Measurements from ENCODE around the gene TMEM141.
"Not testable (repeated sequence)": the region's sequence is repeated elsewhere in the genome, so short reads cannot be mapped to it uniquely, and the experiment has no call there.

TMEM141 gene

GRCh38 chr9:136751814-136752213 is 39.3 kb upstream of the TMEM141 start:
- H3K27ac ChIP-seq = no peak overlapping the region
- TF ChIP-seq CTCF (conservative IDR thresholded peaks at IDR 0.05) = no peak

- H3K27ac ChIP-seq = no peak overlapping the region
- no peak for TF ChIP-seq CTCF (conservative IDR thresholded peaks at IDR 0.05)
These were observed 37.6 kb upstream of the TMEM141 start for GRCh38 chr9:136753371-136754058.

- TF ChIP-seq CTCF (conservative IDR thresholded peaks at IDR 0.05) = no peak
- no peak overlapping the region for H3K27ac ChIP-seq
These were observed 37.0 kb upstream of the TMEM141 start for GRCh38 chr9:136754059-136754572.

GRCh38 chr9:136754626-136755301 is 36.4 kb upstream of the TMEM141 start:
- no peak overlapping the region for H3K27ac ChIP-seq
- TF ChIP-seq CTCF (conservative IDR thresholded peaks at IDR 0.05) = no peak

GRCh38 chr9:136755302-136756133 is 35.6 kb upstream of the TMEM141 start:
- H3K27ac ChIP-seq = not testable (repeated sequence)

GRCh38 chr9:136756134-136756438 is 35.1 kb upstream of the TMEM141 start:
- TF ChIP-seq CTCF (conservative IDR thresholded peaks at IDR 0.05) = no peak
- H3K27ac ChIP-seq = no peak overlapping the region

- no peak for TF ChIP-seq CTCF (conservative IDR thresholded peaks at IDR 0.05)
- H3K27ac ChIP-seq = no peak overlapping the region
These were observed 34.3 kb upstream of the TMEM141 start for GRCh38 chr9:136756836-136757235.

Data from VCaP (cell line).